ENCODE data around the gene XG. TPM values are rescaled to one million over a fixed set of nuclear protein-coding genes. Genes with fewer than 3 reads are reported as not detected.

Gene XG
- polyA plus RNA-seq, 3 donors = not detected

GRCh38 chrX:2782171-2782570 lies 30.3 kb downstream of the XG start:
- Histone ChIP-seq H3K4me3 (replicated peaks in 1 of 3; ENCODE audit: low read depth in 2 of 3, low read length in 3 of 3) (no peak overlapping the region), H3K4me1 (ENCODE audit: control insufficient read depth in 1 of 2, insufficient read depth in 2 of 2, low read length in 2 of 2) (no peaks in the 10 kb centered on the region), H2AFZ (ENCODE audit: insufficient read depth, low read depth, low read length, poor library complexity, severe bottlenecking) (no peak overlapping the region), H3K27ac (ENCODE audit: low read depth in 1 of 2, low read length in 2 of 2) (no peak overlapping the region), H3K9ac (ENCODE audit: insufficient read depth, low read length, poor library complexity, severe bottlenecking) (no peak overlapping the region), H3K4me2 (replicated peaks; ENCODE audit: extremely low read depth, low read length, poor library complexity, severe bottlenecking) (no peak overlapping the region), H4K20me1 (ENCODE audit: insufficient read depth, low read length) (no peaks in the 10 kb centered on the region), H3K9me3 (replicated peaks in 1 of 2; ENCODE audit: control insufficient read depth in 1 of 2, insufficient read depth in 1 of 2, low read length in 2 of 2) (no peaks in the 10 kb centered on the region), H3K36me3 (replicated peaks in 1 of 2; ENCODE audit: control insufficient read depth in 1 of 2, insufficient read depth in 2 of 2, low read length in 2 of 2) (no peaks in the 10 kb centered on the region), H3K79me2 (ENCODE audit: insufficient read depth, low read length) (no peaks in the 10 kb centered on the region), H3K27me3 (ENCODE audit: control insufficient read depth in 2 of 2, insufficient read depth in 2 of 2, low read length in 2 of 2) (no peaks in the 10 kb centered on the region)
- WGBS (ENCODE audit: insufficient coverage) = 80% methylated on average over 1 of the region's 4 CpGs
- Mint-ChIP-seq H3K4me3 (no peak overlapping the region), H3K27ac (peak overlapping the region in 1 of 7 donors; percentile 23), H3K4me1 (peaks cover 3% of the 10 kb centered on the region), H3K9me3 (peaks cover 0 to 2% (median 0%) of the 10 kb centered on the region in 7 donors), H3K27me3 (ENCODE audit: low read depth in 3 of 3) (peaks cover 1 to 9% (median 3%) of the 10 kb centered on the region in 3 donors), H3K36me3 (no peaks in the 10 kb centered on the region)
- DNase-seq = no peak
- intact Hi-C loops (cut with micrococcal nuclease) = no loop called here
- TF ChIP-seq CTCF (IDR thresholded peaks at IDR 0.05) = no peak

DNA sequence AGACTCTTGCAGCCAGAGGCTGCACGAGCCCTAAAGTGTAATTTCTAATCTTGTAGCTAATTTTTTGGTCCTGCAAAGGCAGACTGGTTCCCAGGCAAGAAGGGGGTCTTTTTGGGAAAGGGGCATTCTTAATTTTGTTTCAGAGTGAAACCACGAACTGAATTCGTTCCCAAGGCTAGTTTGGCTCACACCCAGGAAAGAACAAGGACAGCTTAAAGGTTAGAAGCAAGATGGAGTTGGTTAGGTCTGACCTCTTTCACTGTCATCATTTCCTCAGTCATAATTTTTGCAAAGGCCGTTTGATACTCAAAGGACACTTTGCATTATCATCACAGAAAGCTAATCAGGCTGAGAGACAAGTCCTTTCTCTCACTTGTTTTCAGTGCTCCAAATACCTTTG lies 30.9 kb downstream of the XG start:
- WGBS (ENCODE audit: insufficient coverage) = no CpG with 5 or more reads among the region's 4 CpGs
- H3K27ac ChIP-seq (ENCODE audit: low read depth in 1 of 2, low read length in 2 of 2) = no peak overlapping the region
- no peak overlapping the region for H3K9ac ChIP-seq (ENCODE audit: insufficient read depth, low read length, poor library complexity, severe bottlenecking)
- no peaks in the 10 kb centered on the region for H3K4me1 ChIP-seq (ENCODE audit: control insufficient read depth in 1 of 2, insufficient read depth in 2 of 2, low read length in 2 of 2)
- no peak overlapping the region for H3K4me3 ChIP-seq (replicated peaks in 1 of 3; ENCODE audit: low read depth in 2 of 3, low read length in 3 of 3)
- no peaks in the 10 kb centered on the region for H3K27me3 ChIP-seq (ENCODE audit: control insufficient read depth in 2 of 2, insufficient read depth in 2 of 2, low read length in 2 of 2)
- no peak overlapping the region for H2AFZ ChIP-seq (ENCODE audit: insufficient read depth, low read depth, low read length, poor library complexity, severe bottlenecking)
- Mint-ChIP-seq H3K27me3 (ENCODE audit: low read depth in 3 of 3) (peaks cover 1 to 9% (median 3%) of the 10 kb centered on the region in 3 donors), H3K4me1 (peaks cover 3% of the 10 kb centered on the region), H3K9me3 (peaks cover 0 to 2% (median 0%) of the 10 kb centered on the region in 7 donors), H3K27ac (no peak overlapping the region), H3K36me3 (no peaks in the 10 kb centered on the region), H3K4me3 (no peak overlapping the region)
- intact Hi-C loops (cut with micrococcal nuclease) = no loop called here
- no peak overlapping the region for H3K4me2 ChIP-seq (replicated peaks; ENCODE audit: extremely low read depth, low read length, poor library complexity, severe bottlenecking)
- TF ChIP-seq CTCF (IDR thresholded peaks at IDR 0.05) = no peak
- H3K9me3 ChIP-seq (replicated peaks in 1 of 2; ENCODE audit: control insufficient read depth in 1 of 2, insufficient read depth in 1 of 2, low read length in 2 of 2) = no peaks in the 10 kb centered on the region
- DNase-seq = no peak
- H4K20me1 ChIP-seq (ENCODE audit: insufficient read depth, low read length) = no peaks in the 10 kb centered on the region
- no peaks in the 10 kb centered on the region for H3K79me2 ChIP-seq (ENCODE audit: insufficient read depth, low read length)
- no peaks in the 10 kb centered on the region for H3K36me3 ChIP-seq (replicated peaks in 1 of 2; ENCODE audit: control insufficient read depth in 1 of 2, insufficient read depth in 2 of 2, low read length in 2 of 2)

Measured in CD14-positive monocyte (primary cell).